Astrocyte of the cerebellum (primary cell): ENCODE results near the gene GLCE.

Experiments used
- DNase-seq: peaks from one replicate; pipeline ENCODE4 v3.0.0-alpha.2; 2011; ENCODE audit warnings: low read depth
- H3K4me3 ChIP-seq: 2 replicates; pipeline ENCODE4 v1.5.1; 2011; ENCODE audit warnings: mild to moderate bottlenecking, low read depth, low read length, moderate library complexity
- CTCF ChIP-seq: IDR thresholded peaks from 2 replicates; pipeline ENCODE4 v1.5.1; 2012; ENCODE audit warnings: low read length, low read depth, moderate library complexity, mild to moderate bottlenecking; ENCODE audit errors: missing control alignments
- in situ Hi-C: cut with HindIII; loops from 2 replicates; pipeline ENCODE4 v1.10.0; 2017; ENCODE audit warnings: low sequenced_read_pairs

The GLCE gene

GRCh38 chr15:69279636-69280035, 119.2 kb downstream of the GLCE start:
- no peak overlapping the region for H3K4me3 ChIP-seq
- in situ Hi-C loops, result no loop called here
- no peak for DNase-seq
- TF ChIP-seq CTCF, result no peak

GRCh38 chr15:69280783-69281182, 120.3 kb downstream of the GLCE start:
- DNase-seq, result no peak
- no peak for TF ChIP-seq CTCF
- in situ Hi-C loops, result no loop called here
- H3K4me3 ChIP-seq, result no peak overlapping the region

GRCh38 chr15:69282104-69282743, 121.8 kb downstream of the GLCE start:
- in situ Hi-C loops, result no loop called here
- no peak for TF ChIP-seq CTCF
- H3K4me3 ChIP-seq, result no peak overlapping the region
- DNase-seq, result no peak

GRCh38 chr15:69285834-69286233, 125.4 kb downstream of the GLCE start:
- DNase-seq, result no peak
- in situ Hi-C loops, result no loop called here
- TF ChIP-seq CTCF, result no peak
- no peak overlapping the region for H3K4me3 ChIP-seq

- in situ Hi-C loops, result no loop called here
- no peak overlapping the region for H3K4me3 ChIP-seq
- no peak for DNase-seq
- no peak for TF ChIP-seq CTCF
These were observed 127.6 kb downstream of the GLCE start for GRCh38 chr15:69288011-69288410.

GRCh38 chr15:69288531-69289341, 128.3 kb downstream of the GLCE start:
- in situ Hi-C loops, result no loop called here
- no peak for TF ChIP-seq CTCF

More at GRCh38 chr15:69288531-69289341, 128.3 kb downstream of the GLCE start:
- H3K4me3 ChIP-seq, result no peak overlapping the region
- DNase-seq, result no peak
